Activated gamma-delta T cell treated with anti-CD3 and anti-CD28 coated beads, Interleukin-2, amount 50 U/mL, for 16 hours (primary cell): ENCODE data around the gene PXMP4.
A peak's percentile ranks its signal among the peaks of the same experiment; 100 is the strongest.
"Not testable (repeated sequence)": the region's sequence is repeated elsewhere in the genome, so short reads cannot be mapped to it uniquely, and the experiment has no call there.

Experiments
- DNase-seq: peaks from one replicate; pipeline ENCODE4 v3.0.0-alpha.2; 2020; ENCODE audit warnings: low read depth

The PXMP4 gene, protein sequence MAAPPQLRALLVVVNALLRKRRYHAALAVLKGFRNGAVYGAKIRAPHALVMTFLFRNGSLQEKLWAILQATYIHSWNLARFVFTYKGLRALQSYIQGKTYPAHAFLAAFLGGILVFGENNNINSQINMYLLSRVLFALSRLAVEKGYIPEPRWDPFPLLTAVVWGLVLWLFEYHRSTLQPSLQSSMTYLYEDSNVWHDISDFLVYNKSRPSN

DNA sequence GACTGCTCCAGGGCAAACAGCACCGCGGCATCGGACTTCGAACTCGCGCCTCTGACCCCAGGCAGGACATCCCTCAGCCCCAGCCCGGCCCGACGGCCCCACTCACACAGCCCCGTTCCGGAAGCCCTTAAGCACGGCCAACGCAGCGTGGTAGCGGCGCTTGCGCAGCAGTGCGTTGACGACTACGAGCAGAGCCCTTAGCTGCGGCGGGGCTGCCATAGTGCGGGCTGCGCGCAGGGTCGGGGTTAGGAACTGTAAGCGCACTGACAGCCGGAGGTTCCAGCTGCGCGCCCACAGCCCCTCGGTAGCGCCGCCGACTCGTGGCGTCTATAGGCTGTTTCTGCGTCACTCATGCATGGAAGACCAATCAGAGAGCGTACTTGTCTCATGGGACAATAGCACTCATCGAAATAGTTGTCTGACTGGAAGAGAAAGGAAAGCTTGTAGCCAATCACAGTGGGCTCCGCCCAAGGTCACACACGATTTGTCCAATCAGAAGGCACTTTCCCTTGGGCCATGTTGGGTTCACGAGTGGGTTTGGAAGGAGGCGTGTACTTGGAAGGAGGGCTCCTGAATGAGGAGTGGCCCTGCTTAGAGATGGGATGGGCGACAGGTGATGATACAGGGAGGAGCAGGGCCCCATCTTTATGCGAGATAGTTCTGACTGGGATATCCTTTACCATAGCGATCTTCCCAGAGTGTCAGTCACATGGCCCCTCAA is at the start of gene PXMP4:
PXMP4 (minus strand) TSS at position 322 of the 721 bp plus-strand sequence; CDS start at position 219, 103 bp downstream.
- DNase-seq, result peak; percentile 73

DNA sequence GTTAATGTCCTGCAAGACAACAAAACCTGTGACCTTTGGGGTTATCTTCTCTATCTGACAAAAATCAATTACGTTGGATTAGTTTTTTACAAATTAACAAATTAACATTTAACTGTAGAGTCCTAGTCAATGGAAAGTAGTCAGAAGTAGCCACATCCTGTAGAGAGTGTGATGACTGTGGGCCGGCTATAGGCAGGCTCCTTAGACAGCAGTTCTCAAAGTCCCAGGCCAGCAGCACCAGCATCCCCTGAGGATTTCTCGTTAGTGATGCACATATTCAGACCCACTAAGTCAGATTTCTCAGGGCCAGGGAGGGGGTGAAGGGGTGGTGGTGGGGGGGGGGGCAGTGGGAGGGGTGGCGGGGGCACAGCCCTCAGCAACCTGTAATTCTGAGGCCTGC is 48.9 kb upstream of the PXMP4 start:
- no peak for DNase-seq

DNA sequence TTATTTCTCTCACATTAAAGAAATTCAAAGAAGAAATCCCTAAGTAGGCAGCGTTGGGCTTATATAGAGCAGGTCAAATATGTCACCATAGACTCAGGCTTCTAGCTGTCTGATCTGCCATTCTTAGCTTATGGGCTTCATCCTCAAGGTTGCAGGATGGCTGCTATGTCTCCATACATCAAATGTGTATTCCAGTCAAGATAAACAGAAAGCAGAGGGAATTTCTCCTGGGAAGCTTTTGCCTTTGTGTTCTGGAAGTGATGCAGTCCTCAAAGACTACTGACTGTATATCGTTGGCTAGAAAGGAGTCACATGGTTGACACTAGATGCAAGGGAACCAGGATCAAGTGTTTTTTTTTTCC is 47.6 kb upstream of the PXMP4 start:
- DNase-seq, result no peak

DNA sequence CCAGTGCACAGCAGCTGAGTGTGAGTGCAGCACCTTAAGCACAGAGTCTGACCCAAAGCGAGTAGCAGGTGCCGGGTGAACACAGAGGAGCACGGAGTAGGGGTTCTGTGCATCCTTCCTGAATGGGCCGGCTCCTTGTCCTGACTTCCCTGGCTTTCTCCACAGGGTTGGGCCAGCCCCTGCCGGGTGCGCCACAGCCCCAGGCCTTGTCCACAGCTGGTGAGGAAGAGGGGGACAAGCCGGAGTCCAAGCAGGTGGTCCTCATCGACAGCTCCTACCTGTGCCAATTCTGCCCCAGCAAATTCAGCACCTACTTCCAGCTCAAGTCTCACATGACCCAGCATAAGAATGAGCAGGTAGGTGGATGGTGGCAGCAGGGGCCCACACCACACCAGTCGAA is 46.6 kb upstream of the PXMP4 start:
- no peak for DNase-seq

DNA sequence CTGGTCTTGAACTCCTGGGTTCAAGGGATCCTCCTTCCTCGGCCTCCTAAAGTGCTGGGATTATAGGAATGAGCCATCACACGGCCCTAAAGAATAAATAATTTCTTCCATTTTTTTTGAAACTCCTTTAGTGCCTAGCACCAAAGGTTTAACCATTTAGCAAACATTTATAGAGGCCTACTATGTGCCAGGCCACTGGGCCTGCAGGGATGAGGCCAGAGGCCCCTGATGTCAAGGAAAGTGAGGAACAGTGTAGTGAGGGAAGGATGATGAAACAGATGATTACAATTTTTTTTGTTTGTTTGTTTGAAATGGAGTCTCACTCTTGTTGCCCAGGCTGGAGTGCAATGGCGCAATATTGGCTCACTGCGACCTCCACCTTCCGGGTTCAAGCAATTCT is 45.5 kb upstream of the PXMP4 start:
- no peak for DNase-seq

DNA sequence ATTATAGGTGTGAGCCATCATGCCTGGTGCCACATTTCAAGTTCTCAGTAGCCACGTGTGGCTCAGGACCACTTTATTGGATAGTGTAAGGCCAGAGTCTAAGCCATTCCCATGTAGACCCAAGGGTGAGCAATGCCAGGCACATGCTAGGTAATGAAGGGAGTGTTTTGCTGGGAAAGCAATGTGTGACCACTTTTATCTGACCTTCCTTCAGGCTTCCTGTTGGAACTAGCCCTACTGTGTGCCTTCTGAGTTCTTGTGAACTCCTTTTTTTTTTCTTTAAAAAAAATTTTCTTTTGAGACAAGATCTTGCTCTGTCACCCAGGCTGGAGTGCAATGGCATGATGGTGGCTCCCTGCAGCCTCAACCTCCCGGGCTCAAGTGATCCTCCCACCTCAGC is 45.0 kb upstream of the PXMP4 start:
- no peak for DNase-seq

DNA sequence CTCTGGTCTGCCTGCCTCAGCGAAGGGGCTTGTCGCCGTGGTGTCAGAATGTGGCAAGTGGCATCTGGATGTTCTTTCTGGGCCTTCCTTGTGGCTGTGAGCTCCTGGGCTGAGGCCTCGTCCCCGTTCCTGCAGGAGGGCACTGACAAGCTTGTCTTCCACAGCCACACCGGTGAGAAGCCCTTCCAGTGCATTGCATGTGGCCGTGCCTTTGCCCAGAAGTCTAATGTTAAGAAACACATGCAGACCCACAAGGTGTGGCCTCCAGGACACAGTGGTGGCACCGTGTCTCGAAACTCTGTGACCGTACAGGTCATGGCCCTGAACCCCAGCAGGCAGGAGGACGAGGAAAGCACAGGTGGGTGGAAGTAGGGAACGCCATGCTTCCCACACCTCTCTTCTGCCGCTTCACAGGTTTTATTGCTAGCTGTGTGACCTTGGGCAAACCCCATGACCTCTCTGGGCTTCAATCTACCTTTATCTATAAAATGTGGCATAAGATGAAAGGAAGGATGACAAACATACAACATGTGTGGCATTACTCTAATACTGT is 41.7 kb upstream of the PXMP4 start:
- DNase-seq, result no peak

DNA sequence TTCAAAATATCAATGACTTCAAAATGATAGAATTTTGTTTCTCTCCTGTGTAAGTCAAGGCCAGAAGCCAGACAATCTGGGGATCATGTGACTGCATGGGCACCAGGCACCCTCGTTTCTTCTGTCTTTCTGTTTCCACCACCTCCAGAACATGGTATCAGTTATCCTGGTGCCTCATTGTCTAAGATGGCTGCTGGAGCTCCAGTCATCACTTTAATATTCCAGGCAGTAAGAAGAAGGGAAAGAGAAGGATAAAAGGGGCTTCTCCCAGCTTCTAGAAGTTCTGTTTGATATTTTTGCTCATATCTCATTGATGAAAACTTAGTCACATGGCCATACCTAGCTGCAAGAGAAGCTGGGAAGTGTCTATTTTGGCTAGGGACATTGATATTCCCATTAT is 37.3 kb upstream of the PXMP4 start:
- DNase-seq, result no peak

DNA sequence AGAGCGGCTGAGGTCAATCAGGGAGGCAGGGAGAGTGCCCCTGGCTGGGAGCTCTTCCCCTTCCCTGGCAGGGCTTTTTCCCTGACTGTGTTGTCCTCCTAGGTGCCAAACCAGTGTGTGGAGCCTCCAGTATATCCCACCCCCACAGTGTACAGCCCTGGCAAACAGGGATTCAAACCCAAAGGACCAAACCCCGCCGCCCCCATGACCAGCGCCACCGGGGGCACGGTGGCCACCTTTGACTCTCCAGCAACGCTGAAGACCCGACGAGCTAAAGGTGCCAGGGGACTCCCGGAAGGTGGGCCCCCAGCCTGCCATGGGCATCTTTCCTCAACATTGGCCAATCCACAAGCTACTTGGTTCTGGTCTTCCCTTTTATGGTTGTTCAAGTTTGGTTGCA is 36.9 kb upstream of the PXMP4 start:
- DNase-seq, result no peak

DNA sequence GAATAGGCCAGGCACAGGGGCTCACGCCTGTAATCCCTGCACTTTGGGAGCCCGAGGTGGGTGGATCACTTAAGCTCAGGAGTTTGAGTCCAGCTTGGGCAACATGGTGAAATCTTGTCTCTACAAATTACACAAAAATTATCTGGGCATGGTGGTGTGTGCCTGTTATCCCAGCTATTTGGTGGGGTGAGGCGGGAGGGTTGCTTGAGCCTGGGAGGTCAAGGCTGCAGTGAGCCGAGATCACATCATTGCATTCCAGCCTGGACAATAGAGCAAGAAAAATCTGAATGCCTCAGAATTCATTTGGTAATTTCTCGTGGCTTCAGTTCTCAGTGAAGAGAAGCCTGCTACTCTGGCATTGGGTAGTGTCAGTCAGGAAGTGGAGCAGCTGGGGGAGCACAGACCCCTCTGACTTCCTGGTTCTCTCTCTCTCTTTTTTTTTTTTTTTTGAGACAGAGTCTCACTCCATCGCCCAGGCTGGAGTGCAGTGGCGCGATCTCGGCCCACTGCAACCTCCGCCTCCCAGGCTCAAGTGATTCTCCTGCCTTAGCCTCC is 35.9 kb upstream of the PXMP4 start:
- not testable (repeated sequence) for DNase-seq

DNA sequence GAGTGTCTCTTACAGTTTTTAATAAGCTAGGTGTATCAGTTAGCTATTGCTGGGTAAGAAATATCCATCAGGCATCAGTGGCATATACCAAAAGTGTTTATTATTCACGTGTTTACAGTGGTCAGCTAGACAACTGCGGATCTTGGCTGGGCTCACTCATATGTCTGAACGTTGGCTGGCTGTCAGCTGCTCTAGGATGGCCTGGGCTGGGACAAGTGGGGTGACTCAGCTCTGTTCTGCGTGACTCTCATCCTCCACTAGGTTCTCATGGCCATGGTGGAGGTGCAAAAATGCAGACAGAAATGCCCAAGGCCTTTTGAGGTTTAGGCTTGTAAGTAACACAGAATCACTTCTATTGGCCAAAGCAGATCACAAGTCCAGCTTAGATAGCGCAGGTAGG is 33.7 kb upstream of the PXMP4 start:
- no peak for DNase-seq

DNA sequence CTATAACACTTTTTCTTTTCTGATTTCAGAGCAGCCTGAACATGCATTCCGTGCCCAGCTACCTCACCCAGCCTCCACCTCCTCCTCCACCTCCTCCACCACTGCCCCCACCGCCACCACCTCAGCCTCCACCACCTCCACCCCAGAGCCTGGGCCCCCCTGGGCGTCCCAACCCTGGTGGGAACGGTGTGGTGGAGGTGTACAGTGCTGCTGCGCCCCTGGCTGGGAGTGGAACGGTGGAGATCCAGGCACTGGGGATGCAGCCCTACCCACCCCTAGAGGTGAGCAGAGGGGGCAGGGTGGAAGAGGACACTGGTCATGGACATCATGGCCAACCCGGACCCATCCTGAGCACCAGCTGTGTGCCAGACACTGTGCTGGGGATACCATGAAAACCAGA is 33.0 kb upstream of the PXMP4 start:
- DNase-seq, result no peak

DNA sequence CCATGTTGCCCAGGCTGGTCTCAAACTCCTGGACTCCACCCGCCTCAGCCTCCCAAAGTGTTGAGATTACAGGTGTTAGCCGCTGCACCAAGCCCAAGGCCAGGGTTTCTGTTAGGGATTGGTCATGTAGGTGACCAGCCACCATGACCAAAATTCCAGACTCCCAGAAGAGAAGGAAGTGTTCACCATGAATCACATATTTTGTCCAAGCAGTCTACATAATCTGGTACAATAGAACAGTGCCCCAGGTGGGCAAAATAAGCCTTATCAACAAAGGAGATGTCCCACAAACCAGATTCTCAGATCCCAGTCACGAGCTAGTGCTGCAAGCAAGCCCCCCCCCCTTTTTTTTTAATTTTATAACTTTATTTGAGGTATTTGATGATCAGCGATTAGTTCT is 31.7 kb upstream of the PXMP4 start:
- DNase-seq, result no peak

DNA sequence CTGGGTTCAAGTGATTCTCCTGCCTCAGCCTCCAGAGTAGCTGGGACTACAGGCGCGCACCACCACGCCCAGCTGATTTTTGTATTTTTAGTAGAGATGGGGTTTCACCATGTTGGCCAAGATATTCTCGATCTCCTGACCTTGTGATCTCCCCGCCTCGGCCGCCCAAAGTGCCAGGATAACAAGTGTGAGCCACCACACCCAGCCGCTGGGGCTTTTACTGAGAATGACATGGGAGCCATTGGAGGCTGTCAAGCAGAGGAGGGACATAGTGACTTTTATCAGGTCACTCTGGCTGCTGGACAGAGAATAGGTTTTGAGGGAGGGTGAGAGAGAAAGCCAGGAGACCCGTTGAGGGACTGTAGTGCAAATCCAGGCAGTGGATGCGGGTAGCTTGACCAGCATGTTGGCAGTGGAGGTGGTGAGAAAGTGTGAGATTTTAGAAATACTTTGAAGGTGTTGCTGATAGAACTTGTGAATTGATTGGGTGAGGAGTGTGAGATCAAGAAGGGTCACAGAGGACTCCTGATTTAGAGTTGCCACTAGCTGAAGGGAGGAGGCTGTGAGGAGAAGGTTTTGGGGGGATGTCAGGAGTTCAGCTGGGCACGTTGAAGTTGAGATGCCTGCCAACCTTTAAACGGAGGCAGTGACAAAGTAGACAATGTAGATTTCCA is 26.4 kb upstream of the PXMP4 start:
- no peak for DNase-seq

DNA sequence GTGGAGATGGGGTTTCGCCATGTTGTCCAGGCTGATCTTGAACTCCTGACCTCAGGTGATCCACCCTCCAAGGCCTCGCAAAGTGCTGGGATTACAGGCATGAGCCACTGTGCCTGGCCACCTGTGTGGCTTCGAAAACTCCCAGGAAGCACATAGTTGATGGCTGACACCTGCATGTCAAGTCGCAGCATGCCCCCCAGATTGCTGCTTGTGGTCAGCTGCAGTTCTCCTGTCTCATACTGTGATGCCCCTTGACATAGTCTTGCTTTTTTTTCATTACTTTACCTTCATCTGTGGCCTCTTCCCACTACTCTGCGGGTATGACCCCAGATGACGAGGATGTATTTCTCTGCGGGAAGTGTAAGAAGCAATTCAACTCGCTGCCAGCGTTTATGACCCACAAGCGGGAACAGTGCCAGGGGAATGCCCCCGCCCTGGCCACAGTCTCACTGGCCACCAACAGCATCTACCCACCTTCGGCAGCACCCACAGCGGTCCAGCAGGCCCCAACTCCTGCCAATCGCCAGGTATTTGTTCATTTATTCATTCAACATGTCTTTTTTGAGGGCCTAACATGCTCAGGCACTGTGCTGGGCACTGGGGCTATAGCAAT is 24.8 kb upstream of the PXMP4 start:
- no peak for DNase-seq

DNA sequence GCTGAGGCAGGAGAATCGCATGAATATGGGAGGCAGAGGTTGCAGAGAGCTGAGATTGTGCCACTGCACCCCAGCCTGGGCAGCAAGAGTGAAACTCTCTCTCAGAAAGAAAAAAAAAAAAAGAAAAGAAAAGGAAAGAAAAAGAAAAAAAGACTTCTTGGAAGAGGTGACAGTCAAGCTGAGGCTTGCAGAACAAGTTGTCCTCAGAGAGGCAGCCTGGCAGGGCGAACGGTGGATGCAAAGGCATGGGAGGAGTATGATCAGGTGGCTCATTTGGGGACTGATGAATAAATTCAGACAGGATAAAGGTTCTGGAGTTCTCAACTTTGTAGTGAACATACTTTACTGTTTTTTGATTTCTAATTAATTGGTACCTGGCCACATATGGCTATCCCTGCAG is 24.1 kb upstream of the PXMP4 start:
- no peak for DNase-seq

DNA sequence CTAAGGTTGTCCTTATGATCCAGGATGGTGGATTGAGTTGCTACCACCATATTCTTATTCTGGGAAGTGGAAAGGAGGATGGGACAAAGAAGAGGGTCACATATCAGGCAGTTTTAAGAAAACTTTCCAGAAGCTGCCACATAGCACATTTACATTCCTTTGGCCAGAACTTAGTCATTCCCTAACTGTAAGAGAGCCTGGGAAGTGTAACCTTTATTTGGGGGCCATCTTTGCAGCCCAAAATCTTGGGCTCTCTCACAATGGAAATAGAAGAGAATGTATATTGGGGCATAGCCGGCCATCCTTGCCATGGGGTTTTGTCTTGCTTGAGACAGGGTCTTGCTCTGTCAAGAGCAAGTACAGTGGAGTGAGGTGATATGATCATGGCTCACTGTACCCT is 20.1 kb upstream of the PXMP4 start:
- no peak for DNase-seq

DNA sequence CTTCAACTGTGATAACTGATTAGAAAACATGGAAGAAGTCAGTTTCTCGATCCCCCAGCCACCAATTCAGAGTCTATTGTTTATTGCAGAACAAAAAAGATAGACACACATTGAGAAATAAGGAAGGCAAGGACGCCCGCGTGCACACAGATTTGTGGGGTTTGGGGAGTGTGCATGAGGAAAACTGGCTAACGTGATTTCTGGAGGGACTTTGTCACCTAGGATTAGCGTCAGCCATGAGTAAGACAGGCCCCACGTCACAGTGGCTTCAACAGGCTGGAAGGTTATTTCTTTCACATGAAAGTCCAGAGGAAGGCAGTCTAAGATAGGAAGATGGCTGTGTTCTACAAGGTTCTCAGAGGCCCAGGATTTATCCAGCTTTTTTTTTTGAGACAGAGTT is 19.4 kb upstream of the PXMP4 start:
- DNase-seq, result no peak

DNA sequence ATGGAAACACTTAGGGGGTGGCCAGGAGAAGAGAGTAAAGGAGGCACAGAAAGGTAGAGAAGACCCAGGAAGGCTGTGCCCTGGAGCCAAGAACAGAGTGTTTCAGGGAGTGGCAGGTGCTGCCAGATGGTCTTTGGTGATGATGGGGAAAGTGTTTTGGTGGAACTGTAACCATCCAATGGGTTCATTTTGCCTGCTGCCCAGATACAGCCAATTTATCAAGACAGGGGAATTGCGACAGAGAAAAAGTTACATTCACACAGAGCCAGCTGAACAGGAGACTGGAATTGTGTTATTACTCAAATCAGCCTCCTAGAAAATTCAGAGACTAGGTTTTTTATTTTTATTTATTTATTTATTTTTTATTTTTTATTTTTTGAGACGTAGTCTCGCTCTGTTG is 16.9 kb upstream of the PXMP4 start:
- DNase-seq, result no peak

DNA sequence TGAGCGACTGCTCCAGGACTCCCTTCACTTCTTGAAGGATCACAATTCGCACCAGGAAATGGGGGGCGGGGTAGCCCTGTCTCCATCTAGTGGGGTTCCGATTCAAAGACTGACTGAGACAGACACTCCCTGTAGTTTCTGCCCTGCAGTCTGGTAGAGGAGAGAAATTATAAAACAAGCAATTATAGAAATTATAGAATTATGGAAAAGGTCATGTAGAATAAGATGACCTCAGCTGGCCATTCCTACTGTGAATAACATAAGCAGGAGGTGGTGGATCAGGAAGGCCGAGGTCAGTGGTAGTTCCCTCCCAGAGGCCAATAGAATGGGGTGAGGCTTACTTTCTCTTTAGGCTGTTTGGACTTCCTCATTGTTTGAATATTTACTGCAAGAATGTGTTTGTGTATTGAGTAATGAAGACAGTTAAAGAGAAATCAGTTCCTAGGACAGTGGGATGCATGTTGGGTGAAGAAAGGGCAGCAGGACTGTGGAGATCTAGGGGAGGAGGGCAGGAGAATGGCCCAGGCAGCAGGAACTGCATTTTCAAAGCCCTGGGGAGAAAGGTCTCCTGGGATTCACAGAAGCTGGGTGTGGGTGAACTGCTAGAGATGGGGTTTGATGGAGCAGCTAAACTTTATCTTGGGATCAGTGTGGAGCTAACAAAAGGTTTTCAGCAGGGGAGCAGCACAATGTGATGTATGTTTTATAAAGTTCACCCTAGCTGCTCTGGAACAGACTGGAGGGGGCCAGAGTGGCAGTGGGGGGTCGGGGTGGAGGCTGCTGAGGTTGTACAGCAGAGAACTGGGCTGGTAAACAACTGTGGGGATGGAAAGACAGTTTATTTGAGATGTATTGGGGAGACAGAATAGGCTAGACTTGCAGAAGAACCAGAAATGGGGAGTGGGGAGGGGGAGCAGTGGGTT is 13.8 kb upstream of the PXMP4 start:
- DNase-seq, result no peak

DNA sequence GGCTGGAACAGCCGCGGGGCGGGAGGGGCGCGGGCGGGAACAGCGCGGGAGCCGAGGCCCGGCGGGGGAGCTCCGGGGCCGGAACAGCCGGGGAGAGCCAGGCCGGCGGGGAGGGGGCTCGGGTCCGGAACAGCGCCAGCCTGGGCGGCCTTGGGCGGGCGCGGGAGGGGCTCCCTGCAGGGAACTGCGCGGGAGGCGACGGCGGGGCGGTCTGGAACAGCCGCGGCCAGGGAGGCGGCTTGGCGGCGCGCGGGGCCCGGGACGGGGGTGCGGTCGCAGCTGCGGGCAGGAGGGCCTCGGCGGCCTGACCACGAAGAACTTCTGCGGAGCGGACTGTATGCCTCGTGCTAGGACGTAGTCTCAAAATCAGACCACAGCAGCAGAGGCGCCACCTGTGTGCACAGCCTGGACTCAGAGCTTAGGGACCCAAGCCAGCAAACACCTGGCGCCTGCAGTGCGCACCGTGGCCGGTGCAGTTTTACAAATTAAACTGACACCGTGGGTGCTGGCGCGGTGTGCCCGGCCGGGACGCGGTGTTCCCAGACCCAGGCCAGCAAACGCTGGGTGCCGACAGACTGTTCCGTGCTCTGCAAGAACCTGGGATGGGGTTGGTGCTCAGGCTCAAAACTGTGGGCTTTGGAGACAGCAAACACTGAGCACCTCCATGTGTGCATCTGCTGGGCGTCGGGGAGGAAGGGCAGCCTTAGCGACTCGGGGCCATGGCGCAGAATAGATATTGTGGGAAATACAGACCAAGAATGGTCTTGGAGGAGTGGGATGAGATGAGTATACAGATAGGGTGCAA is 12.3 kb upstream of the PXMP4 start:
- DNase-seq, result peak; percentile 68
